SHP77 treated with DMSO at 0.1 percent for 48 hours (cell line): ENCODE data around the gene ATG2A.
"Not testable (repeated sequence)": the region's sequence is repeated elsewhere in the genome, so short reads cannot be mapped to it uniquely, and the experiment has no call there.

ENCODE experiments used
- DNase-seq: peaks from one replicate; lab custom pipeline; 2025; lab: John Stamatoyannopoulos, UW

Gene ATG2A

DNA sequence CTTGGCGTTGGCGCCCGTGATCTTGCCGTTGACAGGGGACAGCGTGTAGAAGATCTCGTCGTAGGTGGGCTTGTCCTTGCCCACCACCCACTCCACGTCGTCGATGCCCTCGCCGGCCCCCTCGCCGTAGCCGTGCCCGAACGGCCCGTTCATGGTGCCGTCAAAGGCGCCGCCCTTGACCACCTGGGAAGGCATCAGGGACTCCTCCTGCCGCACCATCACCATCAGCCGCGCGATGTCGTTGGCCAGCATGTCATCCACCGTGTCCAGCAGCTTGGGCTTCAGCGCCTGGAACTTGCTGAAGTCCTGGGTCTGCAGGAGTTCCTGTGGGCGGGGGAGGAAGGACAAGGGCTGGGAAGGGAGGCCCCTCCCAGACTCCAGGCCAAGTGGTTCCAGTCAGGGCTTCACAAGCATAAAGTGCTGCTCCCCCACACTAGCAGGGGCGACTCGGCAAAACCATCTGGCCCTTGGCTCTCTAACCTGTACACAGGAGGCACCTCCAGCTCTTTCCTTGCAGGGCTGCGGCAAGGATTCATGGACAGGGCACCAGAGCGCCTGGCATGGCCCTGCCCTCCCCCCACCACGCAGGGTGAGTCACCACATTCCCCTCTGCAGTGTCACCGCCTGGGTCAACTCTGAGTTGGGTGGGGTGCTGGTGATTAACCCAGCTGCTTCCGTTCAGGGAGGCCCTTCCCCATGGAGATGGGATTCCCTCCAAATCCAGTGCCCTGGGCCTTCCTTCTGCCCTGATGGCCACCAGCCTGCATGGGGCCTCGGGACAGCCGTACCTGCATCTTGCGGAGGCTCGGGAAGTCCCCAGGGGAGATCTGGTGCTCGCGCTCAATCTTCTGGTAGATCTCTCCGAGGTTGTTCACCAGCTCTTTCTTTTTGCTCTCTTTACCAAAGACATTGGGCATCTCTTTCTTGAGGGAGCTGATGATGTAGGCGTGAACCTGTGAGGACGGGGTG is 62.2 kb downstream of the ATG2A start:
- DNase-seq: no peak

GRCh38 chr11:64854157-64854533 is 62.9 kb downstream of the ATG2A start:
- DNase-seq: no peak

DNA sequence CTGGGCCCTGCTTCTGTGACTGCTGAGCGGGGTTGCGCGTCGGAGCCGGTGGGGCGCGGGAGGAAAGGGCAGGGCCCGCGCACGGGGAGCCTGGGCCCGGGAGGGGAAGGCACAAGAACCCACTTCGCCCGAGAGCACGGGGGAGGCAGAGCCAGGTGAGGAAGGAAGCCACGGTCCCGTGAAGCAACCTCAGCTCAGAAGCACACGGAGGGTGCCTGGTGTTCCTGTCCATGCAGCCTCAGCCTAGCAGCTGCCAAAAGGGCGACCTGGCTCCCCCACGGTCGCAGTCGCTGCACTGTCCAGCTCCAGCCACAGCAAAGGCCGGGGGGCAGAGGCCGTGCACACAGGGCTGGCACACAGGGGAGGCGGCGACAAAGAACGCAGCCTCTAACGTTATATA is 63.3 kb downstream of the ATG2A start:
- DNase-seq: no peak

GRCh38 chr11:64852804-64853509 is 64.1 kb downstream of the ATG2A start:
- no peak for DNase-seq

- no peak for DNase-seq
Observed at GRCh38 chr11:64851831-64852351, 65.1 kb downstream of the ATG2A start.

DNA sequence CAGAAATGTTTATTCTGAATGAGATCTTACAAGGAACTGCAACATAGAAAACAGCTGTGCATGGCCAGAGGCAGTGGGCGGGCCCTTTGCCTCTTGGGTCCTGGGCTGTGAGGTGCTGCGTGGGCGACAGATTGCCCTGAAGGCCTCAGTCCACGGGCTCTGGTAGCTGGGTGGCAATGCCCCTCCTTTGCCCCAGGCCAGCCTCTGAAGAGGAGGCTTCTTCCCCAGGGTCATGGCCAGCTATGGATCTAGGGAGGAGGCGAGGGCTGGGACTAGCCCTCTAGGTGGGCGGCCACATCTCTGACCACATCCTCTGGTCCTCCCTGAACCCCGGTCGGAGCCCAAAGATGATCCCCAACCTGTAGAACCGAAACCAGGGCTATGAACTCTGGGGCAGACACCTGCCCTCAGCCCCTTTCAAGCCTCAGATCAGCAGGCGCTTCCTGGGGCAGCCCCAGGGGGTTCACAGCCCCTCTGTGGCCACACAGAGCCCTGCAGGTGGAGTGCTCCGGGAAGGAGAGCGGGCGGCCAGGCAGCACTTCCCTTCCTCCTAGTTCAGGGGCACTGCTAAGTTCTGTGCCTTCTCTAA is 65.9 kb downstream of the ATG2A start:
- DNase-seq: no peak

- DNase-seq: no peak
Observed at GRCh38 chr11:64849598-64850356, 67.2 kb downstream of the ATG2A start.

GRCh38 chr11:64848826-64849597 is 68.0 kb downstream of the ATG2A start:
- DNase-seq: no peak

GRCh38 chr11:64848214-64848825 is 68.7 kb downstream of the ATG2A start:
- DNase-seq: no peak

DNA sequence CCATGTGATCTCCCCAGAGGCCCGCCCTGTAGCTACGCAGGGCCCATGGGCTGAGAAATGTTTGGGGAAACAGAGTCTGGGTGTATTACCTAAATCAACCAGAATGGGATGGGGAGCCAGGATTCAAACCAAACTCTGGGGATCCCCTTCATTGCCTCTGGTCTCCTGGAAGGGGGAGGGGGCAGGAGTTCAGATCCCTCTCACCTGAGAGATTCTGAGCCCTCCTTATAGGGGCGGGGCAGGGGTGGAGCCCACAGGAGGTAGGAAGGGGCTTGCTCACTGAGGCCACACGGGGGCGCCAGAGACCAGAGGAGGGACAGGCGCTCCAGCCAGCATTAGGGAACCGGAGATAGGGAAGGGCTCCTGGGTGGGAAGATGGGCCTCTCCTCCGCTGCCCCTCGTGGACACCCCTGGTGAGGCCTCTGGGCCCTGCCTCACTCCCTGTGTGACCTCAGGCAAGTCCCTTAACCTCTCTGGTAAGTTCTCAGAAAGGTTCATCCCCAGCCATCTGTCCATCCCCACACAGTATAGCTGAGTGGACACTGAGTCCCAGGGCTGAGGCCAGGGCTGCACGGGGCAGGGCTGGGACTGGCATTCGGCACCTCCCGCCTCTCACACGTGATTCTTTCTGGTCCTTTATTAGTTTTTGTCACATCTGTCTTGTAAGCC is 69.9 kb downstream of the ATG2A start:
- DNase-seq: peak; percentile 76

DNA sequence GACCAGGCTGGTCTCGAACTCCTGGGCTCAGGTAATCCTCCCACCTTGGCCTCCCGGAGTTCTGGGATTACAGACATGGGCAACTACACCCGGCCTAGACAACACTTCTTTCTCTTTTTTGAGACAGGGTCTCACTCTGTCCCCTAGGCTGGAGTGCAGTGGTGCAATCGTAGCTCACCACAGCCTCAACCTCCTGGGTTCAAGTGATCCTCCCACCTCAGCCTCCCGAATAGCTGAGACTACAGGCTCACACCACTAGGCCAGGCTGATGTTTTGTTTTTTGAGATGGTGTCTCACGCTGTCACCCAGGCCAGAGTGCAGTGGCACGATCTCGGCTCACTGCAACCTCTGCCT is 71.3 kb downstream of the ATG2A start:
- DNase-seq: not testable (repeated sequence)

DNA sequence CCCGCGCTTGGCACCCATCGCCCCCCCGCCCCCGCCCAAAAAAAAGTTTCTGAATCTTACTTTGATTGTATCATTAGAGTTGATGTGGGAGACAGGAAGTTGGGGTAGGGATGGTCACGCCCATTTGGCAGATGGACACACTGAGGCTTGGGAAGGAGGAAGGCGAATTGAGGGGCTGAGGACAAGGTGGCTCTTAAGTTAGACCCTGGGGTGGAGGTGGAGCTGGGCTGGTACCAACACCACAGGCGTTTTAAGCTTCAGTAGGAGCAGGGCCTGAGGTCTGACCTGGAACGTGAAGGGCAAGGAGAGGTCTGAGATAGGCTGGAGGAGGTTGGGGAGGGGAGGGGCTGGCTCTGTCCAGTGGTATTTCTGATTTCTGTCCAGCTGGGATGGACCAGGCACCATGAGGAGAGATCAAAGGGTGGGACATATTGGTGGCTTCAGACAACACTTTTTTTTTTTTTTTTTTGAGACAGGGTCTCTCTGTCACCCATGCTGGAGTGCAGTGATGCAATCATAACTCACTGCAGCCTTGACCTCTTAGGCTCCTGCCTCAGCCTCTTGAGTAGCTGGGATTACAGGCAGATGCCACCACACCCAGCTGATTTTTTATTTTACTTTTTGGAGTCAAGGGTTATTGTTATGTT is 71.8 kb downstream of the ATG2A start:
- no peak for DNase-seq
